GM19023 (cell line): ENCODE measurements around the gene PDZD2.
"Not testable (repeated sequence)": the region's sequence is repeated elsewhere in the genome, so short reads cannot be mapped to it uniquely, and the experiment has no call there.

ENCODE experiments used
- ATAC-seq: cut with Tn5 transposase; IDR thresholded peaks from one replicate; pipeline ENCODE4 v1.9.1; 2021; ENCODE audit warnings: mild to moderate bottlenecking, moderate library complexity; ENCODE audit not compliant: unreplicated experiment

Gene PDZD2

GRCh38 chr5:32118922-32119321 lies 480.0 kb downstream of the PDZD2 start:
- ATAC-seq: not testable (repeated sequence)

- ATAC-seq: peak; percentile 65
These were observed 484.3 kb downstream of the PDZD2 start for GRCh38 chr5:32123058-32123805.

- no peak for ATAC-seq
These were observed 485.2 kb downstream of the PDZD2 start for GRCh38 chr5:32123889-32124676.

DNA sequence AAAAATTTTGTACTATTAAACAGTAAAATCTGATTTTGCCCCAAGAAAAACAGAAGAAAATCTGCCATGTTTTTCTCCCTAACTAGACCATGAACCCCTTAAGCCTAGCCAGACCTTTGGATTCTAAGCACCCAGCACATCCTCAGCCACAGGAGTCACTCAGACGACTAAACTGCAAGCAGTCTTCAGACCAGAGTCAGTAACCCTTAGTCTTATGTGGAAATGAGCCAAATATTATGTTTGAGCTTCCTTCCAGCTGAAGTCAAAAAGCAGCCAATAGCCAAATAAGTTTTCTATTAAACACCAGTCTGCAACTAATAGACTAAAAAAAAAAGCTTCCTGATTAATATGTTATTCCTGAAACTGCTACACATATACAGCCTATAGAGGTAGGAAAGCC lies 487.8 kb downstream of the PDZD2 start:
- no peak for ATAC-seq

GRCh38 chr5:32127711-32128110 lies 488.8 kb downstream of the PDZD2 start:
- no peak for ATAC-seq

- no peak for ATAC-seq
These were observed 490.2 kb downstream of the PDZD2 start for GRCh38 chr5:32129074-32129598.

DNA sequence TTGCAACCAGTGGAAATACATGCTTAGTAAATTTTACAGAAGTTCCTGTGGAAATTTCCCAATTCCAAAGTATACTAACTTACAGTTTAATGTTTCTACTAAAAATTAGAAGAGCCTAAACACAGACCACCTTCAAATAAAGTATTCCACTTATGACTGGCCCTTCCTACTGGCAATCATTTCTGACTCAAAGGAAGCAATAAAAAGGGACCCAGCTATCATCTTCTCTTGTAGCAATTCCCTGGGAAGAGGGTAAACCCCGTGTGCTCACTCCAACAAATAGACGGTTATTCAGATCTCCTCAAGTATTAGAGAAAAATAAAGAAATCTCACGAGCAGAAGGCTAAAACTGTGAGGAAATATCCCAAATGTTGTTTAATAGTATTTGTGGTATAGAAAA lies 491.9 kb downstream of the PDZD2 start:
- no peak for ATAC-seq

DNA sequence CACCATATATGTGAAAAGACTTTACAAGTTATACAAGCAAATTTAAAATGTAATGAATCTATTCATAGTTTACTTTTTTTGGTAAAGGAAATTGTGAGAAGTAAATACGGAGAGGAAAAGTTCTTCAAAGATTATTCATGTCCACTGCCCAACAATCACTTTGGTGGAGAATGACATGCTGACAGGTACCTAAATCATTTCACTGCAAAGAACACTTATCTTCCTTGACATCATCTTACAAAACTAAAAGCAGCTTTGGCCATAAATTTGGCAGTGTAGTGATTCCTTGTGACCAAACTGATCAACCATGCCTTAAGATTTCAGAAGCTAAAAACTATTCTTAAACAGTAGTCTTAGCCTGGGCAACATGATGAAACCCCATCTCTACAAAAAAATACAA lies 492.7 kb downstream of the PDZD2 start:
- no peak for ATAC-seq

GRCh38 chr5:32132757-32133156 lies 493.8 kb downstream of the PDZD2 start:
- no peak for ATAC-seq

GRCh38 chr5:32135086-32135485 lies 496.2 kb downstream of the PDZD2 start:
- ATAC-seq: no peak

- no peak for ATAC-seq
These were observed 497.4 kb downstream of the PDZD2 start for GRCh38 chr5:32136342-32136741.

GRCh38 chr5:32138839-32139493 lies 500.0 kb downstream of the PDZD2 start:
- ATAC-seq: no peak

DNA sequence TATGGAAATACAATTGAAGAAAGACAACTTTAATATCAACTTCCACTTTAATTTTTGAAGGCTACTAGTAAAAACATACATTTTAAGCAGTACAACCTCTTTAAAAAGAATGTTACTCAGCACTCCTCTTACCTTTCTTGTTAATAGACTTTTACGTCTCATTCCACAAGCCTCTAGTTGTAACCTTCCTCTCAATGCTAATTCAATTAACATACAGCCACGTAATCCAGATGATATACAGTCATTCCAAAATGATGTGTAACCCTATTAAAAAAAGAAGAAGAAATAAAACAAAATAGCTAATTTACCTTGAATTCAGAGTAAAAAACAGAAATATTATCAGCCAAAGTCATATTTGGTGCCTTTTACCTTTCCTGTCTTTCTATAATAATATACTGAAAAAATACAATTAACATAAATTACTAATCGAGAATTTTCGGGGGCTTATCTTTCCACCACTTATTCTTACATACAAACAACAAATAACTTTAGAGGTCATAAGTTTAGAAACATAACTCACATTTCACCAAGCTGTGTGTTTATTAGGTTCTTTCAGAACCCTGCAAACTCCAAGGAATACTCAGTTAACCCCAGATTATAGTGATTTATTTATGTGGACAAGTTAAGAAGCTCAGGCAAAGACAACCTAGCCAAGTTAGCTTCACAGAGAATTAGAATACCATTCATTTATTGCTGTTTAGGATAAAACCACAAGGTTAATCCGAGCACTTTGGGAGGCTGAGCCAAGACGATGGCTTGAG lies 504.9 kb downstream of the PDZD2 start:
- no peak for ATAC-seq

GRCh38 chr5:32144378-32145207 lies 505.7 kb downstream of the PDZD2 start:
- ATAC-seq: no peak

DNA sequence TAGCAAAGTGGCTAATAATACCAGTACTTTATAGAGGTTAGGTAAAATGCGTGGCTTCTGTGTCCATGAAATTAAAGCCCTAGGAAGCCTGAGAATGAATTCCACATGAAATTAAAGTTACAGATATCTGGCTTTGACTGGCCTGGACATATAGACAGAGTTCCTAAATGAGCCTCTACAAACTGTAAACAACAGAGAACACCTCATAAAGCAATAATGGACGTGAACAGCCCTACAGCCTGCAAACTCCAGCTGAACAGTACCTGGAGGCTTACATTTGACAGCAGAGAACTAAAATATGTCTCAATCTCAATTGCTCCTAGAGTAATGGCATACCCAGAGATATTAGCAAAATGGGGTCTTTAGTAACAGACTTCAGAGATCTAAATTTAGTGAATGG lies 506.4 kb downstream of the PDZD2 start:
- no peak for ATAC-seq

GRCh38 chr5:32147236-32147635 lies 508.3 kb downstream of the PDZD2 start:
- no peak for ATAC-seq

- ATAC-seq: no peak
These were observed 509.0 kb downstream of the PDZD2 start for GRCh38 chr5:32147959-32148358.

GRCh38 chr5:32150366-32150765 lies 511.4 kb downstream of the PDZD2 start:
- ATAC-seq: no peak

GRCh38 chr5:32151198-32151597 lies 512.3 kb downstream of the PDZD2 start:
- ATAC-seq: no peak

DNA sequence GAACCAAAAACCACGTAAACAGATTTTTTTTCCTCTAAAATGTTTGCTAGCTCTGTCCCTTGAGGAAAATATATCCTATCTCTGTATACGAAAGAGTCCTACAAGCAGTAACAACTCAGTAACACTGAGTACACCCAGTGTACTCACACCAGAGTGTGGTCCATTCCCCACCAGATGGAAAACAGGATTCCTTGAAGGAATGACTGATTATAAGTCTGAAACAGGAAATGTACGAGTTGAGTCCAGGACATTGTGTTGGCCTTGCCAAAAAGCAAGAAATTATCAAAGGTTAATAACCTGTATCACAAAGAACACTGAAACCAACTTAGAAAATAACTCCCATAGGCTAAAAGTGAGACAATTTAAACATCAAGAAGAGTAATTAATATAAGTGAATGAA lies 514.8 kb downstream of the PDZD2 start:
- ATAC-seq: no peak
